RWPE2 (cell line): ENCODE measurements around the gene ENKD1.

ENCODE experiments used
- ATAC-seq: fragments of 200-7000 bp; cut with Tn5 transposase; 3 replicates; pipeline ENCODE4 v1.9.1; 2021; ENCODE audit warnings: low read depth
- DNase-seq: peaks from one replicate; pipeline ENCODE4 v3.0.0-alpha.2; 2020; ENCODE audit warnings: low spot score
- H3K27ac ChIP-seq: fragments of 450-650 bp; 2 replicates; pipeline ENCODE4 v1.5.1; 2017; ENCODE audit warnings: mild to moderate bottlenecking; ENCODE audit not compliant: poor library complexity, severe bottlenecking
- H3K27me3 ChIP-seq: fragments of 250-450 bp; sonication (Bioruptor Pico); 2 replicates; pipeline ENCODE4 v1.5.1; 2021; ENCODE audit warnings: mild to moderate bottlenecking, moderate library complexity; ENCODE audit not compliant: insufficient read depth, poor library complexity, severe bottlenecking
- H3K36me3 ChIP-seq: fragments of 250-450 bp; sonication (Bioruptor Pico); 2 replicates; pipeline ENCODE4 v1.5.1; 2020; ENCODE audit warnings: low read depth, mild to moderate bottlenecking, moderate library complexity
- H3K4me1 ChIP-seq: fragments of 250-450 bp; sonication (Bioruptor Pico); 2 replicates; pipeline ENCODE4 v1.5.1; 2021; ENCODE audit warnings: mild to moderate bottlenecking, moderate library complexity; ENCODE audit not compliant: insufficient read depth, poor library complexity, severe bottlenecking
- H3K4me3 ChIP-seq: fragments of 250-450 bp; sonication (Bioruptor Pico); 2 replicates; pipeline ENCODE4 v1.5.1; 2021; ENCODE audit warnings: mild to moderate bottlenecking, moderate library complexity; ENCODE audit not compliant: severe bottlenecking
- H3K9me3 ChIP-seq: fragments of 250-450 bp; sonication (Bioruptor Pico); 2 replicates; pipeline ENCODE4 v1.5.1; 2021; ENCODE audit warnings: mild to moderate bottlenecking, moderate library complexity; ENCODE audit not compliant: severe bottlenecking
- CTCF ChIP-seq: fragments of 450-650 bp; IDR thresholded peaks from one replicate; pipeline ENCODE4 v1.5.1; 2017; ENCODE audit warnings: mild to moderate bottlenecking, moderate library complexity; ENCODE audit not compliant: poor library complexity, severe bottlenecking

ENKD1 gene

GRCh38 chr16:67673712-67674580 lies 7.4 kb upstream of the ENKD1 start:
- no peak for TF ChIP-seq CTCF
- H3K9me3 ChIP-seq: no peaks in the 10 kb centered on the region
- no peak for DNase-seq
- ATAC-seq: no peak
- H3K27ac ChIP-seq: peak overlapping the region; percentile 19
- H3K27me3 ChIP-seq: no peaks in the 10 kb centered on the region
- H3K4me1 ChIP-seq: peaks cover 5% of the 10 kb centered on the region
- no peak overlapping the region for H3K4me3 ChIP-seq
- no peaks in the 10 kb centered on the region for H3K36me3 ChIP-seq

GRCh38 chr16:67672739-67673662 lies 6.5 kb upstream of the ENKD1 start:
- Histone ChIP-seq H3K4me3 (no peak overlapping the region), H3K4me1 (peaks cover 5% of the 10 kb centered on the region), H3K27ac (peak overlapping the region; percentile 19), H3K9me3 (no peaks in the 10 kb centered on the region), H3K27me3 (no peaks in the 10 kb centered on the region), H3K36me3 (no peaks in the 10 kb centered on the region)
- TF ChIP-seq CTCF: peak; percentile 71
- DNase-seq (no peak), ATAC-seq (no peak)

DNA sequence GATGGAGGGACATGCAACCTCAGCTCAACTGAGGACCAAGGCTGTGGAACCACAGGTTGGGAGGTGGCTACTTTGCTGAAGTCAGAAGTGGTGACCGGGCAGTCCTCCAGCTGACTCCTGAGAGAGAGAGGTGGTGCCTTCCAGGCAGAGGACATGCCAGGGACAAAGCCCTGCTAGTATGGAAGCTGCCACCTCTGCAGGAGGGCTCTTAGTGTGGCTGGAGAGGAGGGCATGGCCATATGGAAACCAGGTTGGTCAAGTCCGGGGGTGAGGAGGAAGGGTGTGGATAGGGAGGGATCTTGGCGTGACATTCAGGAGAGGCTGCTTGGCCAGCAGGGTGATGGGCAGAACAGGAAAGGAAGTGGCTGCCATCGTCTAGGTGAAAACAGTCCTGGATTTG lies 5.8 kb upstream of the ENKD1 start:
- Histone ChIP-seq H3K4me1 (peaks cover 8% of the 10 kb centered on the region), H3K27ac (no peak overlapping the region), H3K9me3 (no peaks in the 10 kb centered on the region), H3K4me3 (no peak overlapping the region), H3K27me3 (no peaks in the 10 kb centered on the region), H3K36me3 (no peaks in the 10 kb centered on the region)
- ATAC-seq: no peak
- TF ChIP-seq CTCF: no peak
- DNase-seq: no peak

- Histone ChIP-seq H3K4me3 (no peak overlapping the region), H3K9me3 (no peaks in the 10 kb centered on the region), H3K27ac (no peak overlapping the region), H3K36me3 (no peaks in the 10 kb centered on the region), H3K4me1 (peaks cover 6% of the 10 kb centered on the region), H3K27me3 (no peaks in the 10 kb centered on the region)
- ATAC-seq (no peak), DNase-seq (no peak)
- TF ChIP-seq CTCF: no peak
These were observed 3.0 kb upstream of the ENKD1 start for GRCh38 chr16:67669499-67670101.
